GM21825 (cell line): Measurements from ENCODE around the gene CRYBG3.

Experiments
- ATAC-seq: cut with Tn5 transposase; IDR thresholded peaks from one replicate; pipeline ENCODE4 v1.9.1; 2021; ENCODE audit warnings: mild to moderate bottlenecking, moderate library complexity; ENCODE audit not compliant: unreplicated experiment

The CRYBG3 gene

GRCh38 chr3:97835761-97836160, 13.9 kb downstream of the CRYBG3 start:
- ATAC-seq, result no peak

DNA sequence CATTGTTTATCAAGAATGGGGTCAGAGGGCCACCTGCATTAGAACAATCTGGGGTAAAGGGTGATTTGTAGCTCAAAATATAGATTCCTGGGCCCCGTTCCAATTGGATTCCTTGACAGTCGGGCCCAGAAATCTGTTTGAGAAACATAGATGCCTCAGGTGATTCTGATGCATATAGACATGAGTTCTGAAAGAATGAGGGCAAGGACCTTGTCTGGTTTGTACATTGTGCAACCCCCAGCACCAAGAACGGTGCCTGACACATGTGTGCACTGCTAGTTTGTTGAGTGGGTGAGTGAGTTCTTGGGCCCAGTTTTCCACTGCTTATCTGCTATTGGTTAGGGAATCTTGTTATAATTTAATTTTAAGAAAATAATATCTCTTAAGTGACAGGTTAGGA, 16.6 kb downstream of the CRYBG3 start:
- no peak for ATAC-seq

- no peak for ATAC-seq
These were observed 18.1 kb downstream of the CRYBG3 start for GRCh38 chr3:97839944-97840343.

DNA sequence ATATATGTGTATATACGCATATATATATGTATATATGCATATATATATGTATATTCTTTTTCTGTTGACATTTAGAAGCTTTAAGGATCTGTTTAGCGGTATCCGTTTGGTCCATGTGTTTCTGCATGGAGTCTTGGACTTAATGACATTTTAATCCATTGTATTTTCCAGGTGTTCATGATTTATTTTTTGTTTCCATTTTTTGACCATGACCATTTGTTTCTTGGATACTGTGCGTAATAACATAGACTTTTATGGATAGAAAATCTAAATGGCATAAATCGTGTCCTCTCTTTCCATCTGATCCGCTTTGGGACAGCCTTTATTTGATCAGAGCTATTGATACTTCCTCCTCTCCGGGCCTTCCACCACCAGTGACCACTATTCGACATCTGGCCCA, 19.5 kb downstream of the CRYBG3 start:
- no peak for ATAC-seq

DNA sequence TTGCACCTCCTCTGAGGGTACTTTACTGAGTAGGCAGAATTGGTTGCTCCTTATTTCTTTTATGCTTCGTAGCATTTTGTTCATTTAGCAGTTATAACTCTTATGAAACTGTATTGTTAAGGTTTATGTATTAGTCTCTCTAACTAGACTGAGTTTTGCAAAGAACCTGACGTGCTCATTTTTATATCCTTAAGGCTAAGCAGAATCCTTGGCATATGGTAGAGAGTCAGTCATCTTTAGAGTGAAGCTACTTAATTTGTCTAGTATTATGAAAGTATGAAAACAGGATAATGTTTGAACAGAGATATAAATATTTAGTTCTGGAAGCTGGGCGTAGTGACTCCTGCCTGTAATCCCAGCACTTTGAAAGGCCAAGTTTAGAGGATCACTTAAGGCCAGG, 20.1 kb downstream of the CRYBG3 start:
- ATAC-seq, result no peak

- no peak for ATAC-seq
These were observed 27.0 kb downstream of the CRYBG3 start for GRCh38 chr3:97848779-97849178.

DNA sequence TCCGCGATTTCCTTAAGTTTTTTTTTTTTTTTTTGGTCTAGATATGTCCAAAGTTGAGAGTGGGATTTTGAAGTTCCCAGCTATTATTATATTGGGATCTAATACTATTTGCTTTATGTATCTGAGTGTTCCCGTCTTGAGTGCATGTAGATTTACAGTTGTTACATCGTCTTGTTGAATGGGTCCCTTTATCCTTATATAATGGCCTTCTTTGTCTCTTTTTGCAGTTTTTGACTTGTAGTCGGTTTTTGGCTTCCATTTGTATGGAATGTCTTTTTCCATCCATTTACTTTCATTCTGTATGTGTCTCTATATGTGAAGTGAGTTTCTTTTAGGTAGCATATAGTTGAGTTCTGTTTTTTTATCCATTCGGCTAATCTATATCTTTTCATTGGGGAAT, 35.6 kb downstream of the CRYBG3 start:
- no peak for ATAC-seq

DNA sequence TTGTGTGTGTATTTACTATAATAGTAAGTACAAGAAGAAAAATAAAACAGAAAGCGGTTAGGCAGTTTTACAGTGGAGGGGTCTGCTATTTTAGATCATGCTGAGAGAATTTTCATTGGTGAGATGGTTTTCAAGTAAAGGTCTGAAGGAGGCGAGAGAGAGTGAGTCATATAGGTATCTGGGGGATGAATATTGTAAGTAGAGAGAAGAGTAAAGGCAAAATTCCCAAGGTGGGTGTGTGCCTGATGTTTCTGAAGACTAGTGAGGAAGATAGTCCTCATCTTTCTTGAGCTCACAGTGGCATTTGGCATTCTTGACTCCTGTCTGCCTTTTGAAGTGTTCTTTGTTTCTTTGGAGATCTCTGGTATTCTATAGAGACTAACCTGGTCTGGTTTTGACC, 38.6 kb downstream of the CRYBG3 start:
- no peak for ATAC-seq

GRCh38 chr3:97862582-97862981, 40.8 kb downstream of the CRYBG3 start:
- no peak for ATAC-seq

GRCh38 chr3:97863031-97863430, 41.2 kb downstream of the CRYBG3 start:
- no peak for ATAC-seq

GRCh38 chr3:97863775-97864174, 42.0 kb downstream of the CRYBG3 start:
- ATAC-seq, result no peak

GRCh38 chr3:97871186-97871585, 49.4 kb downstream of the CRYBG3 start:
- no peak for ATAC-seq

- ATAC-seq, result no peak
These were observed 50.2 kb downstream of the CRYBG3 start for GRCh38 chr3:97871801-97872524.

DNA sequence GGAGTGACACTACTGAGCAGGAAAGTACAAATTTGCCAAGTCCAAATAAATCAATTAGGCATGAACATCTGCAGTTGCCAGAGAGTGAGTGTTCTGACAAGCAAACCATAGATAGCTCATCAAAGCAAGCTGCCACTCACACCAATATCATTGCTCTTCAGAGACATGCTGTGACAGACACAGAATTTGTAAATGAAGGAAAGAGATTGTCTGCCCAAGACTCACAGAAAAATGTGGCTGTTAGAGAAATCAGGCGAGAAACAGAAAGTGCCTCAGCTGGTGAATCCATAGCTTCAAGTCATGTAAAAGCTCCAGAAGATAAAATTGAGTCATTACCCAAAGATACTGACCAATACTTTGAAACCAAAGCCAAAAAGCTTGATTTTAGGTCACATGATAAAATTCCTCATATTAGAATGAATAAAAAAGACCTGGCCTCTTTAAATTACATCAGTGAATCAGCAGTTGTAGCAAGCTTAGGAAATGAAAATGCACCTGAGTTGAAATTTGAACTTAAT, 50.8 kb downstream of the CRYBG3 start:
- ATAC-seq, result no peak

DNA sequence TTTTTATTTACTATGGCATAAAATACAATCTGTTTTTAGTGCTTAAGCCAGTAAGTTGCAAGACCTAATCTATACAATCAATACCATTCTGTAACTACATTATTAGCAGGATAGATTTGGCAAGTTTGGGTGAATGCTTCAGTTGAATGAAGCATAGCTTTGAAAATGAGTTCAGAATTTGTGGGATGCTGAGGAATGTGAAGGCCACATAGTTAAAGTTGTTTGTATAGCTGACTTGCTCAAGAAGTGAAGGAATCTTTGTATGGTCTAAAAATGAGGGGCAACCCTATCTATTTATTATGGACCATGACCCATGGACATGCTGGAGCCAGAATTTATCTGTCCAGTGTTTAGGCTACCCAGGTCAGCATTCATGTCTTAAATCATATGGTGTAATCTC, 58.5 kb downstream of the CRYBG3 start:
- no peak for ATAC-seq

- ATAC-seq, result no peak
These were observed 61.3 kb downstream of the CRYBG3 start for GRCh38 chr3:97882975-97883598.

- ATAC-seq, result no peak
These were observed 61.9 kb downstream of the CRYBG3 start for GRCh38 chr3:97883736-97884135.

DNA sequence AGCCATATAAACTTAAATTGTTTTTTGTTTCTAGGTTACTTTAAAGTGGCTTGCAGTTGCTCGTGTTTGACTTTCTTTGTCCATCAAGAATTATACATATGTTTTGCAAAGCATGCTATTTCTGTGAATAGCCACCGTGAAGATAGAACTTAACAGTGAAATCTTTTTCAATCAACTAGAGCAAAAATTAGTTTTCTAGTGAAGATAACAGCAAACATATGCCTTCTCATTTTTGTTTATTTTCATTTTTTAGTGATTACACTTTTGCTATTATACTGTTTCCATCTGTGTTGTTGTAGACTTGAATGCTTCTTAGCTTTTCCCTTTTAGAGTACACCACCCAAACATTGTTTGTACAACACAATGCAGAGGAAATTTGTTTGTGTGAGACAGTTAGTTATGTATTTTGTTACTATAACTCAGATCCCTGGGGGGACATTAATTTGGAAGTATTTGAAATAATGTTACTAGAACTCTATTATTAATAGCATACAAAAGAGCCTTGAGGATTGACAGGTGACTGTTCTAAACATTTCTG, 62.8 kb downstream of the CRYBG3 start:
- ATAC-seq, result no peak

- no peak for ATAC-seq
These were observed 64.4 kb downstream of the CRYBG3 start for GRCh38 chr3:97885931-97886824.

GRCh38 chr3:97889814-97890213, 68.0 kb downstream of the CRYBG3 start:
- ATAC-seq, result no peak

- no peak for ATAC-seq
These were observed 71.0 kb downstream of the CRYBG3 start for GRCh38 chr3:97892852-97893251.
